ENCODE measurements around the gene PDCD1.

PDCD1 gene

GRCh38 chr2:241813644-241814392, 44.9 kb downstream of the PDCD1 start:
- H3K27me3 ChIP-seq (ENCODE audit: insufficient read depth, poor library complexity, severe bottlenecking) = peaks cover 8% of the 10 kb centered on the region
- no peak overlapping the region for H3K4me3 ChIP-seq (replicated peaks; ENCODE audit: insufficient read depth, low read length)
- no peak for TF ChIP-seq GABPA (IDR thresholded peaks at IDR 0.05; ENCODE audit: low read depth)
- TF ChIP-seq REST (IDR thresholded peaks at IDR 0.05; ENCODE audit: insufficient replicate concordance, low read depth) = no peak
- TF ChIP-seq SPI1 (IDR thresholded peaks at IDR 0.05; ENCODE audit: borderline replicate concordance, low read depth) = no peak
- no peak for TF ChIP-seq CTCF (IDR thresholded peaks at IDR 0.05; ENCODE audit: insufficient read depth, low read length)
- no peak for TF ChIP-seq POLR2AphosphoS5 (IDR thresholded peaks at IDR 0.05; ENCODE audit: low read depth)
- no peak overlapping the region for H3K27ac ChIP-seq (replicated peaks)
- no peak for DNase-seq (ENCODE audit: low read depth in 1 of 2, low spot score in 1 of 2)

GRCh38 chr2:241812730-241813643, 45.7 kb downstream of the PDCD1 start:
- Histone ChIP-seq H3K27me3 (ENCODE audit: insufficient read depth, poor library complexity, severe bottlenecking) (peaks cover 8% of the 10 kb centered on the region), H3K27ac (replicated peaks) (no peak overlapping the region), H3K4me3 (replicated peaks; ENCODE audit: insufficient read depth, low read length) (no peak overlapping the region)
- DNase-seq (ENCODE audit: low read depth in 1 of 2, low spot score in 1 of 2) = no peak
- TF ChIP-seq SPI1 (IDR thresholded peaks at IDR 0.05; ENCODE audit: borderline replicate concordance, low read depth) = no peak
- no peak for TF ChIP-seq POLR2AphosphoS5 (IDR thresholded peaks at IDR 0.05; ENCODE audit: low read depth)
- TF ChIP-seq GABPA (IDR thresholded peaks at IDR 0.05; ENCODE audit: low read depth) = no peak
- no peak for TF ChIP-seq CTCF (IDR thresholded peaks at IDR 0.05; ENCODE audit: insufficient read depth, low read length)
- no peak for TF ChIP-seq REST (IDR thresholded peaks at IDR 0.05; ENCODE audit: insufficient replicate concordance, low read depth)

- Histone ChIP-seq H3K4me3 (replicated peaks; ENCODE audit: insufficient read depth, low read length) (no peak overlapping the region), H3K27me3 (ENCODE audit: insufficient read depth, poor library complexity, severe bottlenecking) (peaks cover 3% of the 10 kb centered on the region), H3K27ac (replicated peaks) (no peak overlapping the region)
- no peak for TF ChIP-seq POLR2AphosphoS5 (IDR thresholded peaks at IDR 0.05; ENCODE audit: low read depth)
- no peak for TF ChIP-seq GABPA (IDR thresholded peaks at IDR 0.05; ENCODE audit: low read depth)
- no peak for TF ChIP-seq CTCF (IDR thresholded peaks at IDR 0.05; ENCODE audit: insufficient read depth, low read length)
- no peak for TF ChIP-seq REST (IDR thresholded peaks at IDR 0.05; ENCODE audit: insufficient replicate concordance, low read depth)
- no peak for TF ChIP-seq SPI1 (IDR thresholded peaks at IDR 0.05; ENCODE audit: borderline replicate concordance, low read depth)
- DNase-seq (ENCODE audit: low read depth in 1 of 2, low spot score in 1 of 2) = no peak
Measured at GRCh38 chr2:241811952-241812729, 46.6 kb downstream of the PDCD1 start.

Data from HL-60 (cell line).